MM.1S (cell line): ENCODE measurements around the gene SAV1.

Source experiments
- EZH2 ChIP-seq: fragments of 300-600 bp; sonication (generic); optimal IDR thresholded peaks from 2 replicates; pipeline ENCODE3; 2017; ENCODE audit warnings: low read depth, mild to moderate bottlenecking, antibody characterized with exemption, low read length, mixed read lengths
- EZH2phosphoT487 ChIP-seq: fragments of 300-600 bp; sonication (generic); IDR thresholded peaks from 2 replicates; pipeline ENCODE4 v1.6.1; 2018; ENCODE audit warnings: antibody characterized with exemption, low read length
- TF ChIP-seq, protein P1 (sequence below): fragments of 300-600 bp; sonication (generic); IDR thresholded peaks from 2 replicates; pipeline ENCODE4 v1.5.1; 2016; ENCODE audit warnings: antibody characterized with exemption, low read length, mixed read lengths

- TF ChIP-seq, protein P1, sequence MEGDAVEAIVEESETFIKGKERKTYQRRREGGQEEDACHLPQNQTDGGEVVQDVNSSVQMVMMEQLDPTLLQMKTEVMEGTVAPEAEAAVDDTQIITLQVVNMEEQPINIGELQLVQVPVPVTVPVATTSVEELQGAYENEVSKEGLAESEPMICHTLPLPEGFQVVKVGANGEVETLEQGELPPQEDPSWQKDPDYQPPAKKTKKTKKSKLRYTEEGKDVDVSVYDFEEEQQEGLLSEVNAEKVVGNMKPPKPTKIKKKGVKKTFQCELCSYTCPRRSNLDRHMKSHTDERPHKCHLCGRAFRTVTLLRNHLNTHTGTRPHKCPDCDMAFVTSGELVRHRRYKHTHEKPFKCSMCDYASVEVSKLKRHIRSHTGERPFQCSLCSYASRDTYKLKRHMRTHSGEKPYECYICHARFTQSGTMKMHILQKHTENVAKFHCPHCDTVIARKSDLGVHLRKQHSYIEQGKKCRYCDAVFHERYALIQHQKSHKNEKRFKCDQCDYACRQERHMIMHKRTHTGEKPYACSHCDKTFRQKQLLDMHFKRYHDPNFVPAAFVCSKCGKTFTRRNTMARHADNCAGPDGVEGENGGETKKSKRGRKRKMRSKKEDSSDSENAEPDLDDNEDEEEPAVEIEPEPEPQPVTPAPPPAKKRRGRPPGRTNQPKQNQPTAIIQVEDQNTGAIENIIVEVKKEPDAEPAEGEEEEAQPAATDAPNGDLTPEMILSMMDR, result no peak
- no peak for TF ChIP-seq EZH2
- TF ChIP-seq EZH2phosphoT487, result no peak
Observed at GRCh38 chr14:50612806-50613205, 55.3 kb downstream of the SAV1 start.
